B cell (primary cell): Measurements from ENCODE around the gene PIK3R2.

Experiments
- CTCF ChIP-seq: fragments of 200-600 bp; IDR thresholded peaks from one replicate; pipeline ENCODE4 v1.8.0; 2022; ENCODE audit warnings: antibody characterized with exemption, mild to moderate bottlenecking
- EZH2 ChIP-seq: IDR thresholded peaks from 2 replicates; pipeline ENCODE4 v1.6.1; 2012; ENCODE audit warnings: borderline replicate concordance, low read depth, mild to moderate bottlenecking, moderate library complexity, low read length; ENCODE audit not compliant: insufficient read depth, poor library complexity, severe bottlenecking

GRCh38 chr19:18173572-18174288 is 20.8 kb downstream of the PIK3R2 start, which contains the start of gene IFI30:
- TF ChIP-seq CTCF (no peak), EZH2 (no peak)
